T-helper 1 cell (primary cell): ENCODE data around the gene UCN2.
"Not testable (repeated sequence)": the region's sequence is repeated elsewhere in the genome, so short reads cannot be mapped to it uniquely, and the experiment has no call there.

Experiments
- DNase-seq, 5 donors: peaks; one replicate each; pipeline ENCODE4 v3.0.0-alpha.2; 2012 to 2020

Gene UCN2

DNA sequence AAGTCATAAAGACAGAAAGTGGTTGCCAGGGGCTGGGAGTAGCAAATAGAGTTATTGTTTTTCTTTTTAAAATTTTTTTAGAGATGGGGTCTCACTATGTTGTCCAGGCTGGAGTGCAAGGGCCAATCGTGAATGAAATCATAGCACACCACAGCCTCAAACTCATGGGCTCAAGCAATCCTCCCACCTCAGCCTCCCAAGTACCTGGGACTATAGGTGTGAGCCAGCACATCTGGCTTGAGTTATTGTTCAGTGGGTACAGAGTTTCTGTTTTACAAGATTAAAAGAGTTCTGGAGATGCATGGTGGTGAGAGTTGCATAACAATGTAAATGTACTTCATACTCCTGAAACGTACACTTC lies 30.6 kb downstream of the UCN2 start:
- DNase-seq = no peak

DNA sequence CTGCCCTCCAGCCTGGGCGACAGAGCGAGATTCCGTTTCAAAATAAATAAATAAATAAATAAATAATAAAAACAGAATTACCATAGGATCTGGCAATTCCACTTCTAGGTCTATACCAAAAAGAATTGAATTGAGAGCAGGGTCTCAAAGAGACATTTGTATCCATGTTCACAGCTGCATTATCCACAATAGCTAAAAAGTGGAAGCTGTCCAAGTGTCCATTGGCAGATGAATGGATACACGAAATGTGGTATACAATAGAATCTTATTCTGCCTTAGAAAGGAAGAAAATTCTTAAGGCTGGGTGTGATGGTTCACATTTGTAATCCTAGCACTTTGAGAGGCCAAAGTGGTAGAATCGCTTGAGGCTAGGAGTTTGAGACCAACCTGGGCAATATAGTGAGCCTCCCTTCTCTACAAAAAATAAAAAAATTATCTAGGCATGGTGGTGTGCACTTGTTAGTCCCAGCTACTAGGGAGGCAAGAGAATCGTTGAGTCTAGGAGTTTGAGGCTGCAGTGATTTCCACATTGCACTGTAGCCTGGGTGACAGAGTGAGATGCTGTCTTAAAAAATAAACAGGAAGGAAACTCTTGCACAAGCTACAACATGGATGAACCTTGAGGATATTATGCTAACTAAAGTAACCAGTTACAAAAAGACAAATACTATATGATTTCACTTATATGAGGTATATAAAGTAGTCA lies 31.2 kb downstream of the UCN2 start:
- no peak for DNase-seq

DNA sequence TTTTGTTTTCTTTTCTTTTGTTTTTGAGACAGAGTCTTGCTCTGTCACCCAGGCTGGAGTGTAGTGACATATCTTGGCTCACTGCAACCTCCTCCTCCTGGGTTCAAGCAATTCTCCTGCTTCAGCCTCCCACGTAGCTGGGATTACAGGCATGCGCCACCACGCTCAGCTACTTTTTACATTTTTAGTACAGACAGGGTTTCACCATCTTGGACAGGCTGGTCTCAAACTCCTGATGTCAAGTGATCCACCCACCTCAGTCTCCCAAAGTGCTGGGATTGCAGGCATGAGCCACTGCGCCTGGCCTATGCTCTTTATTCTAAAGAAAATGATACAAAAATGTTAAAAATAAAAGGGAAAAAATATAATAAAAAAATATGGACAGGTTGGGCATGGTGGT lies 32.9 kb downstream of the UCN2 start:
- DNase-seq = not testable (repeated sequence)

DNA sequence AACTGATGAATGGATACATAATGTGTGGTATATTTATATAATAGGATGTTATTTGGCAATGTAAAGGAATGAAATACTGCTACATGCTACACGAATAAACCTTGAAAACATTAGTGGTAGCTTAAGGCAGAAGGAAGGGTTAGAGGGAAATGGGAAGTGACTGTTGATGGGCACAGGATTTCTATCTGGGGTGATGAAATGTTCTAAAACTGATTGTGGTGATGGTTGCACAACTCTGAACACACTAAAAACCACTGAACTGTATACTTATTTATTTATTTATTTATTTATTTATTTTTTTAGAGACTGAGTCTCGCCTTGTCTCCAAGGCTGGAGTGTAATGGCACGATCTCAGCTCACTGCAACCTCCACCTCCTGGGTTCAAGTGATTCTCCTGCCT lies 34.8 kb downstream of the UCN2 start:
- no peak for DNase-seq

GRCh38 chr3:48528048-48528447 lies 35.5 kb downstream of the UCN2 start:
- DNase-seq = no peak

- no peak for DNase-seq
These were observed 38.6 kb downstream of the UCN2 start for GRCh38 chr3:48524970-48525369.

DNA sequence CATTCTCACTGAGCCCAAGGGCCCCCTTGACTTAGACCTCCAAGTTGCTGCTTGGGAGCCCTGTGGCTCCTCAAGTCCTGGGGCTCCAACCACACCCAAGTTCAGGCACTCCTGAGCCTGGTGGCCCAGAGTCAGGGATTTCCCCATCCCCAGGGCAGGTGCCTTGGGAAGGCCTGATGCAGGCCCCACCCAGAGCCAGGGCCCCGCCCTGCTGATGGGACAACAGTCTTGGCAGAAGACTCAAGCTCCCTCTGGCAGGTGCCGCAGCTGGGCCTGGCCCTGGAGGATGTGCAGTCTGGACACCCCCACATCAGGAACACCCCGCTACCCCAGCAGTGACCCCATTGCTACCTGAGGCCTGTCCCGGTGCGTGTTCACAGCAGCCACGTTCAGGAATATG lies 41.9 kb downstream of the UCN2 start:
- no peak for DNase-seq

GRCh38 chr3:48519277-48519643 lies 44.3 kb downstream of the UCN2 start:
- no peak for DNase-seq

DNA sequence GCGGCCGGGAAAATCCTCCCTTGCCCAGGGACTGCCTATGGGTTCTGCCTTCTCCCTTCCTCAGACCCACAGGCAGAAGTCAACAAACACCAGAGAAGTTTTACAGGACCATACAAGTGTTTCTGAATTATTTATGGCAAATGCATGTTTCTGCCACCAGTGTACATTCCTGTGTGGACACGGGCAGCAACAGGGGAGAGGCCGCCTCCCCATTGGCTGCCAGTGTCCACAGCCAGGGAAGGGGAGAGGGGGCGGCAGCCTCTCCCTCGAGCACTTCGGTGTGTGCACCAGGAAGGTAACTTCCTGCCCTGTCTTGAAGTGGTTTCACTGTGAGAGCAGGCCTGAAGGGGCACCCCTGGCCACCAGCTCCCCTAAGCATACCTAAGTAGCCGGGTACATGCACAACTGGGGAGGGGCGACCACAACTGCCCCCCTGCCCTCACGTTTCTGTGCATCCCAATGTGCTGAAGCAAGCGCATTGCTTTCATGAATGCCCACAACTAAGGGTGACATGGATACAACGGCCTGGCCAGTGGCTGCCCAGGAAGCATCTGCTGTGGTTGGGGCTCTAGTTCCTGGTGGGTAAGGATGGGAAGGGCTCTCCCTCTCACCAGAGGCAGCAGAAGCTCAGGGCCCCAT lies 44.8 kb downstream of the UCN2 start:
- DNase-seq = no peak

GRCh38 chr3:48518069-48518468 lies 45.5 kb downstream of the UCN2 start:
- no peak for DNase-seq

- peak in 1 of 5 donors; percentile 50 for DNase-seq
These were observed 47.0 kb downstream of the UCN2 start for GRCh38 chr3:48516571-48516970.

GRCh38 chr3:48514431-48515227 lies 49.0 kb downstream of the UCN2 start:
- peak in 1 of 5 donors; percentile 76 for DNase-seq
